GM13976 (cell line): ENCODE data around the gene TNNI3K.

Source experiments
- DNase-seq: peaks from one replicate; pipeline ENCODE4 v3.0.0; 2012; ENCODE audit warnings: low spot score
- CTCF ChIP-seq: IDR thresholded peaks from 2 replicates; pipeline ENCODE4 v1.5.1; 2012; ENCODE audit warnings: borderline replicate concordance, mild to moderate bottlenecking; ENCODE audit not compliant: insufficient read depth; ENCODE audit errors: extremely low read depth, missing control alignments, control extremely low read depth
- in situ Hi-C: fragments of 300-500 bp; cut with MboI; formaldehyde crosslinking; loops from one replicate; pipeline ENCODE4 v1.12.0; 2022; ENCODE audit warnings: low sequenced_read_pairs, mixed read lengths, inconsistent platforms; ENCODE audit not compliant: unreplicated experiment

TNNI3K gene

DNA sequence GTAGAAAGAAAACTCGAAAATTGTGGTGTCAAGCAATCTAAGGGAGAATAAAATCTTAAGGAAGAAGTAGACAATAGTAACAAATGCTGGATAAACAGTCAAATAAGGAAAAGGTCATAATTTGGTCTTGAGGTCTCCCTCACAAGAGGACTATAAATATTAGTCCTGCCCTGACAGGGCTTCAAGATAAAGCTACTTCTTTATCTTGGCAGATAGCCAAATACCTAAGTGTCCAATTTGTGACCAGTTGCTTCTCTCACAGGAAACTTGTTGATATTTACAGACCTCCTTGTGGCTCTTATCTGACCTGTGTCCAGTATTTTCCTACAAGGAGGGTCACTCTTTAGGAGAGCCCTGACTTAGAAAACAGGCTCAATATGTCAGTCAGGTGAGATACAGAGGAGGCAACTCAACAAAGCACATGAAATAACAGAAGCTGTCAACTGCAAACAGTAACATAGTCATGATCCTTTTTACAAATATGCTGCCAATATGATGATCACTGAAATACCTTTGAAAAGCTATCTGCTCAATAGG lies 88.8 kb downstream of the TNNI3K start:
- no peak for DNase-seq
- in situ Hi-C loops: no loop called here
- no peak for TF ChIP-seq CTCF

GRCh38 chr1:74324684-74325448 lies 89.7 kb downstream of the TNNI3K start:
- DNase-seq: no peak
- in situ Hi-C loops: no loop called here
- no peak for TF ChIP-seq CTCF

- TF ChIP-seq CTCF: no peak
- in situ Hi-C loops: no loop called here
- no peak for DNase-seq
Measured at GRCh38 chr1:74328851-74329250, 93.7 kb downstream of the TNNI3K start.

DNA sequence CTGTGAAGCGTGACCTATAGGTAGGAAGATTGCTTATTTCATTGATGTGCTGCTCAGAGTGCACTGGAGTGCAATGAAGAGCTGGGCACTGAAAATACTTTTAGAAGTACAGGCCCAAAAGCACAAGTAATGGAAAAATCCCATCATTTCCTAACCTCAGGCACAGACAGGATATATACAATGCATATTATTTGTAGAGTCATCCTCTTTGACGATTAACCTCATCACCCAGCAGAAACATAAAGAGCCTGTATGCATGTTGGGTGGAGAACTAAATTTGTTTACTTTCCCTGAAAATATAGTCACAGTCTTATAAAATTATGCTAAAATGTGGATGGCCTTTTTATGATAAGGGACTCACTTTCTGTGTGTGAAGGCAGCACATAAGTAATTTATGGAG lies 98.1 kb downstream of the TNNI3K start:
- in situ Hi-C loops: no loop called here
- no peak for DNase-seq
- TF ChIP-seq CTCF: no peak

GRCh38 chr1:74334147-74334546 lies 99.0 kb downstream of the TNNI3K start:
- in situ Hi-C loops: no loop called here
- TF ChIP-seq CTCF: no peak
- no peak for DNase-seq

DNA sequence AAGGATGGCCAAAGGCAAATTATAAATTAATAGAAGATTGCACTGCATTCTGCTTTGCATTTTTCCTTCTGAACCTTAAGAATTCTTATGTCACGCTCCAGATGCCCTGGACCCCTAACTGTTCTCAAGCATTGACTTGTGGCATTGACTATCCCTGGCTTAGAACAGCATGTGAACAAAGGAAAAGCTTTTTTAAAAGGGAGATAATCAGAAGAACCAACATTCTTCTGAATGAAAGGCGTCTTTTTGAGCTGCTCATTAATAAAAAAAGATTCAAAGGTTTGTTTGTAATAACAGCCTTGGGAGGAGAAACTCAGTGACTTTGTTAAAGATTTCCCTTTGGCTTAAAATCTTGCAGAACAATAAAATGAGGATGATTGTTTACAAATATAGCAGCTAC lies 105.5 kb downstream of the TNNI3K start:
- DNase-seq: no peak
- in situ Hi-C loops: no loop called here
- no peak for TF ChIP-seq CTCF
